Uterus (tissue), 4 donors: ENCODE results near the gene SEMA3B. TPM values are rescaled to one million over a fixed set of nuclear protein-coding genes. Genes with fewer than 3 reads are reported as not detected.

Source experiments
- DNase-seq, 2 donors: peaks; one replicate each; pipeline ENCODE4 v3.0.0-alpha.2; 2019 to 2020
- H3K27ac ChIP-seq, 2 donors: fragments of 200-600 bp; sonication (generic); 1 replicate in 1 of 2; 2 replicates in 1 of 2; pipeline ENCODE4 v1.5.1; 2016 to 2018
- H3K27me3 ChIP-seq, 2 donors: fragments of 200-600 bp; sonication (generic); one replicate each; pipeline ENCODE4 v1.5.1; 2018 to 2019; ENCODE audit warnings: control low read depth in 1 of 2
- H3K36me3 ChIP-seq, 2 donors: fragments of 200-600 bp; sonication (generic); one replicate each; pipeline ENCODE4 v1.5.1; 2019; ENCODE audit warnings: control low read depth in 1 of 2
- H3K4me1 ChIP-seq, 2 donors: fragments of 200-600 bp; sonication (generic); one replicate each; pipeline ENCODE4 v1.5.1; 2018 to 2019; ENCODE audit warnings: control low read depth in 1 of 2
- H3K4me3 ChIP-seq, 2 donors: fragments of 200-600 bp; sonication (generic); 1 replicate in 1 of 2; 2 replicates in 1 of 2; pipeline ENCODE4 v1.5.1; 2018 to 2019; ENCODE audit warnings: mild to moderate bottlenecking in 1 of 2
- H3K9me3 ChIP-seq, 2 donors: fragments of 200-600 bp; sonication (generic); one replicate each; pipeline ENCODE4 v1.5.1; 2019; ENCODE audit warnings: control low read depth in 1 of 2
- CTCF ChIP-seq, 4 experiments: fragments of 200-600 bp in 2 of 4; fragments of 450-650 bp in 2 of 4; sonication (generic) in 2 of 4; IDR thresholded peaks; one replicate each; pipeline ENCODE4 v1.5.1; 2016 to 2019; ENCODE audit warnings: antibody characterized with exemption in 4 of 4, mild to moderate bottlenecking in 2 of 4, moderate library complexity in 1 of 4
- POLR2A ChIP-seq, 2 donors: fragments of 450-650 bp; IDR thresholded peaks; one replicate each; pipeline ENCODE4 v1.6.1; 2016; ENCODE audit warnings: antibody characterized with exemption in 2 of 2, mild to moderate bottlenecking in 1 of 2, moderate library complexity in 1 of 2
- intact Hi-C: fragments of 100-400 bp; cut with DNase I; formaldehyde crosslinking; loops from one replicate; pipeline ENCODE4 v1.15.1; 2023; ENCODE audit warnings: low total_unique reads
- total RNA-seq, 4 donors: library from RNA; depleted of rRNA in 3 of 4; stranded (reverse); fragments of >200 nt in 3 of 4; gene quantifications; one replicate each; pipeline versions ENCODE4 v1.1.0 to v1.2.4, GENCODE V29; 2014 to 2023
- donor health status: DM: yes; HTN: yes; CAD: no.

Gene SEMA3B
- total RNA-seq, 4 donors from 2014 or later = 24.1 to 113 (median 77.2) TPM

DNA sequence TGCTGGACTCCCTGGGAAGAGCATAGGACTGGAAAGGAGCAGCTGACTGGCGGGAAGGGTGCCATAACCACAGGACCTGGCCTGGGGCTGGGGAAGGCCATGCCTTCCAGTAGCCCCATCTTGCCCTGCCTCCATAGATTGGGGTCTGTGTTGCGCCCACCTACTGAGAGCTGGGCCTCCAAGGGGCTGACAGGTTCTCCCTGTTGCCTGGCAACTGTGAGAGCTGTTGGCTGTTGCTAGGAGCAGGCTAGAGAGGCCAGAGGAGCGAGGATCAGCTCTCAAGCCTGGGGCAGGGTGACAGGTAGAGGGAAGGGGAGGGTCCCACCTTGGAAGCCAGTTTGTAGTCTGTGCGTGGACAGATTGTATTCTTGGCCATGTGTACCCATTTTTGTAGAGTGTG lies 35.8 kb upstream of the SEMA3B start:
- Histone ChIP-seq H3K27me3 (no peaks in the 10 kb centered on the region), H3K36me3 (no peaks in the 10 kb centered on the region), H3K27ac (no peak overlapping the region), H3K4me1 (no peaks in the 10 kb centered on the region), H3K4me3 (no peak overlapping the region), H3K9me3 (no peaks in the 10 kb centered on the region)
- no peak for TF ChIP-seq CTCF (IDR thresholded peaks at IDR 0.05)
- no peak for DNase-seq
- intact Hi-C loops = no loop called here

- H3K4me1 ChIP-seq = peaks cover 6 to 10% of the 10 kb centered on the region in 2 donors
- peak in 1 of 4 experiments; percentile 28 for TF ChIP-seq CTCF (IDR thresholded peaks at IDR 0.05)
- TF ChIP-seq POLR2A (IDR thresholded peaks at IDR 0.05) = peak; percentile 92 to 96
- peak within 1 kb of the TSS; percentile 91 to 99 for H3K27ac ChIP-seq
- H3K4me3 ChIP-seq = peak within 1 kb of the TSS; percentile 72 to 91
- no peaks in the 10 kb centered on the region for H3K27me3 ChIP-seq
- peak; percentile 99 for DNase-seq
- H3K9me3 ChIP-seq = no peaks in the 10 kb centered on the region
- intact Hi-C loops = no loop called here
- H3K36me3 ChIP-seq = no peaks in the 10 kb centered on the region
Observed at GRCh38 chr3:50235716-50236483, 33.0 kb upstream of the SEMA3B start, which contains the start of gene GNAI2. GNAI2 (plus strand) TSS chr3:50236204; CDS start chr3:50236336, 132 bp downstream.

DNA sequence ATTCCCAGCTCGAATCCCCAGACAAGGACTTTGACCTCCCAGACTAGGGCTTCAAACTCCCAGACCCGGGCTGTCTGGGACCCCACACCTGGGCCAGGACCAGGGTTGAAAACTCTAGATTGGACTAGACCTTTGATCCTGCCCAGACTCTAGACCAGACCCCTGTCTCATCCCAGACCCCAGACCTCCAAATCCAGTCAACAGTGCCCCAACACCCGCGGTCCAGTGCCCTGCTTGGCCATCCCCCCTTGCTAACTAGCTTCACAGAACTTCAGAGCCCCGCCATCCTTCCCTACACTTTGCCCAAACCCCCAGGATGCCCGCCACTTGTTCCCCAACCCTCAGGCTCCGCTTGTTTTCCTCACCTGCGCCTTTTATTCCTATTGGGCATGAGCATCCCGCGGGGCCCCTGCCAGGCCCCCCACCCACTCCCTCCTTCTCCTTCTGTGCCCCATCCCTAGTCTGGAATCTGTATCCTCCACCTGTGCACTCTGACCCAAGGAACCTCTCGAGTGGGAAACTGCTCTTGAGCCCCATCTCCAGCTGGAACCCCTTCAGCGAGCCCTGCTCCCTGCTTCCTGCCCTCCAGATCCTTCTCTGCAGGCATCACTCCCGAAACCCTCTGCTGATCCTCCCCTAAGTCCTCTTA lies 32.3 kb upstream of the SEMA3B start:
- Histone ChIP-seq H3K36me3 (no peaks in the 10 kb centered on the region), H3K4me1 (peaks cover 6 to 16% of the 10 kb centered on the region in 2 donors), H3K9me3 (no peaks in the 10 kb centered on the region), H3K27me3 (no peaks in the 10 kb centered on the region), H3K27ac (peak overlapping the region; percentile 91 to 99), H3K4me3 (peak overlapping the region; percentile 72 to 91)
- TF ChIP-seq POLR2A (IDR thresholded peaks at IDR 0.05) = no peak
- TF ChIP-seq CTCF (IDR thresholded peaks at IDR 0.05) = no peak
- intact Hi-C loops = no loop called here
- DNase-seq = no peak

DNA sequence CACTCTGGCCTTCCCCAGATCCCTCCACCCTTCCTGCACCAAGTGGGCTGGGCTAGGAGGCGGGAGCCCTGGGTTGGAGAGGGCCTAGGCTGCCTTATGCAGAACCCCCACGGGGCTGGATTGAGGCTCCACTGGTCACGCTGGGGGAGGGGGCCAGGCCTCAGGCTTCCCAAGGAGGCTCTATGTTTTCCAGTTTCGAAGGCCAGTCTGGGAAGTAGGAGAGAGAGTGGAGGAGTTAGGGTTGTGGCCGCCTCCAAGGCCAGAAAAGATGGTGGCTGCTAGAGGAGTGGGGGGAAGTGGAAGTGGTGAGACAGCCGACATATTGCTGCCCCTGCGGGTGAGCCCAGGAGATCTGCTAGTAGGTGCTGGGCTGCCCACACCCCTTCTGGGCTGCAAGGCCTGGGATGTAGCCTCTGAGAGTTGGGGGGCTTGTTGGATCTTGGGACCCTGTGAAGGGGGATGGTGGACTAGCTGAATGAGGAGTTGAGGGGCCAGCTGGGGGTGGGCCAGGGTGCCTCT lies 31.8 kb upstream of the SEMA3B start:
- DNase-seq = no peak
- no peak for TF ChIP-seq CTCF (IDR thresholded peaks at IDR 0.05)
- no peak for TF ChIP-seq POLR2A (IDR thresholded peaks at IDR 0.05)
- Histone ChIP-seq H3K27me3 (no peaks in the 10 kb centered on the region), H3K36me3 (no peaks in the 10 kb centered on the region), H3K27ac (peak overlapping the region; percentile 91 to 99), H3K4me1 (peaks cover 6 to 22% of the 10 kb centered on the region in 2 donors), H3K4me3 (peak overlapping the region; percentile 72 to 91), H3K9me3 (no peaks in the 10 kb centered on the region)
- intact Hi-C loops = no loop called here
